GM21576 (cell line): ENCODE data around the gene UNC5B.
"Not testable (repeated sequence)": the region's sequence is repeated elsewhere in the genome, so short reads cannot be mapped to it uniquely, and the experiment has no call there.

Experiments used
- ATAC-seq: cut with Tn5 transposase; IDR thresholded peaks from one replicate; pipeline ENCODE4 v1.9.1; 2021; ENCODE audit warnings: mild to moderate bottlenecking, moderate library complexity; ENCODE audit not compliant: unreplicated experiment

The UNC5B gene

GRCh38 chr10:71209352-71209715, 3.0 kb upstream of the UNC5B start:
- no peak for ATAC-seq

DNA sequence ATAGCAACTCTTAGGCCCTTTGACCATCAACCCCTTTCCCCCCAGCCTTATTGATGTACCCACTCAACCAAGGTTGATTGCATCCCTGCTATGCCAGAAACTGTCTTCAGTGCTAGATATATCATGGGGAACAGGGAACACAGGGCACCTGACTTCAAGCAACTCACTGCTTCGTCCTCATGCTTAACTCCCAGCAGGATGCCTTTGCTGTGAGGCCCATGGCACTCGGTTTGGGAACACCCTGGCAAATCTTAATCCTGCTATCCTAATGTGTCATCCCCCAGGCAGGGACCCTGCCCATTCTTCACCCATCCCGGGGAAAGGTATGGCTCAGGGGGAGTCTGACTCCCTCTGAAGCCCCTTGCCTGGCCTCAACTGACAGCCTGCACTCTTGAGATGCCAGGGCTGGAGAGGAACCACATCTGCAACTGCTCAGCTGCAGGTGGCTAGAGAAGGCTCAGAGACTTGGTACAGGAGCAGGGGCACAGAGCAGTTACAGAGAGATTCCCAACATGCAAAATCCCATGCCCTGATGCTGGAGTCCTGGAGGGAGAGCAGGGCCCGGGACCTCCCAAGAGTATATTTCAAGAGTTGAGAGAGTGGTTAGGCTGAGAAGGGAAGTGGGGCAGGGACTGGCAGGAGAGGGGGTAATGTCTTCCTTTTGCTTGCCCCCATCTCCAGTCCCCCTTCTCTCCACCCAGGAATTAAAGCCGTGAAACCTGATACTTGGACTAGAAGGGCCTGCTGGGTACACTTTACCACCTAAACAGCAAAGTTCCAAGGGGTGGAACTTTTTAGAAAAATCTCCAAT, 2.4 kb upstream of the UNC5B start:
- no peak for ATAC-seq

GRCh38 chr10:71210542-71210871, 1.9 kb upstream of the UNC5B start:
- ATAC-seq, result no peak

GRCh38 chr10:71211053-71211452, 1.3 kb upstream of the UNC5B start:
- ATAC-seq, result no peak

DNA sequence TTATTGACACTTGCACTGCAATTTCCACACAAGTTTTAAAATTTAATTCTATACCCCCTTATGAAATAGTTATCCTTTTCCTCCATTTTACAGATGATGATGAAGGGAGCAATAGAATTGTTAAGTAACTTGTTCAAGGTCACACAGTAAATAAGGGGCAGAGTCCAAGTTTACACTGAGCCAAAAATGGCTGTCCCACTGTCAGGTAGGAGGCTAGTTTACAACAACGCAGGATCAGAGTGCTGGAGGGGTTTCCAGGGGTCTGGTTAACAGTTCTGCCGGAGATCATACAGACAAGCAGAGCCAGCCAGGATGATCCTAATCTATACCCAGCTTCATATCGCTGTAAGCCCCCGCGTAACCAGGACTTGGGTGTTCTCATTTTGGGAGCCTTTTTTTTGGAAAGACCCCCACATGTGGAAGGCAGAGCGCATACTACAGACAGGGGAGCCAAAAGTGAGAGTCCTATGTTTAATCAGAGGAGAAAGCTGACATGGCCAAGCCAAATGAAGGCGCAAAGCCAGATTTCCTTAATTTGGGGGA, 524 bp upstream of the UNC5B start:
- no peak for ATAC-seq

DNA sequence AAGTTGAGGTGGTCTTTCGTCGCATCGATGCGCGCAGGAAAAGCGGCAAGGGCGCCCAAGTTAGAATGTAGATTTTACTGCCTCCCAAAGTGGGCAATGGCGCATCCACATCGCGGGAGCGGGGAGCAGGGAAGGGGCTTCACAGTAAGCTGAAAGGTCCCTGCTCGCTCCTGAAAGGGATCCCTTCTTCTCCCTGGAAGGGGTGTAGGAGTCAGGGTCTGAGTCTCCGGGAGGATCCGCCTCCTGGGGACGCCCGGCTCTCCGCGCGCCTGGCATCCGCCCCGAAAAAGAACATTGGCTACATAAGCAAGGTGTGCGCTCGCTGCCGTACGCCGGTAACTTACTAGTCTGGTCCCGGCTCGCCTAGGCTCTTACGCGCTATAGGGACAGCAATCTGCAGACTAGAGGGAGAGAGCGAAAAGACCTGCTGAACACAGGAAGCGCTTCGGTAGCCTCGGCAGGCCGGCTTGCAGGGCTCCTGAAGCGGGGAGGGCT, 804 bp downstream of the UNC5B start:
- ATAC-seq, result no peak

DNA sequence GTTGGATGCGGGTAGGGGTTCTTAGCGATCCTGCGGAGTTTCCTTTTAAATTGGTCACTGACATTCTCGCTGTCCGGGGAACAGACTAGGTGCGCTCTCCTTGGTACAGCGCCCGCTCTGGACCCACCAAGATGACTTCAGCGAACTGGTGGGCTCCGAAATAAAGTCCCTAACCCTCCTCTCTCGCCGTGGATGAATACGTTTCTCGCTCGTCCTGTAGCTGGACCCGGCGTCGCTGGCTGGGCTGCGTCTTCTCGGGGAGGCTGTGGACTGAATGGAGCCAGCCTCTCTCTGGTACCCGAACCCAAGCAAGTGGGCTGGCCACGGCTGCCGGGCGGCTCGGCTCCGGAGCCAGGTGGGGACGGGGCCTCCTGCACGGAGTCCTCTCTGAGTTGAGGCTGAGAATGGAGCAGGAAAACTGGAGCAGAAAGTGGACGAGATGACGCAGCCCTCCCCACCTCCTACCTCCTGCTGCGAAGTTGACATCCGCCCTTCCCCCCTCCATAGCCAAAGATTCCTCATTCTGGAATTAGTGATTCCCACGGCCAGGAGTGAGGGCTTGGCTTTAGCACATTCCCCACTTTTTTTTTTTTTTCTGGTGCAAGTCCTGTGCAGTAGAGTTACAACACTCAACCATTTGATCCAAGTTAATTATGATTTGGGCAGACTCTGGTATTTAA, 1.5 kb downstream of the UNC5B start:
- ATAC-seq, result no peak

DNA sequence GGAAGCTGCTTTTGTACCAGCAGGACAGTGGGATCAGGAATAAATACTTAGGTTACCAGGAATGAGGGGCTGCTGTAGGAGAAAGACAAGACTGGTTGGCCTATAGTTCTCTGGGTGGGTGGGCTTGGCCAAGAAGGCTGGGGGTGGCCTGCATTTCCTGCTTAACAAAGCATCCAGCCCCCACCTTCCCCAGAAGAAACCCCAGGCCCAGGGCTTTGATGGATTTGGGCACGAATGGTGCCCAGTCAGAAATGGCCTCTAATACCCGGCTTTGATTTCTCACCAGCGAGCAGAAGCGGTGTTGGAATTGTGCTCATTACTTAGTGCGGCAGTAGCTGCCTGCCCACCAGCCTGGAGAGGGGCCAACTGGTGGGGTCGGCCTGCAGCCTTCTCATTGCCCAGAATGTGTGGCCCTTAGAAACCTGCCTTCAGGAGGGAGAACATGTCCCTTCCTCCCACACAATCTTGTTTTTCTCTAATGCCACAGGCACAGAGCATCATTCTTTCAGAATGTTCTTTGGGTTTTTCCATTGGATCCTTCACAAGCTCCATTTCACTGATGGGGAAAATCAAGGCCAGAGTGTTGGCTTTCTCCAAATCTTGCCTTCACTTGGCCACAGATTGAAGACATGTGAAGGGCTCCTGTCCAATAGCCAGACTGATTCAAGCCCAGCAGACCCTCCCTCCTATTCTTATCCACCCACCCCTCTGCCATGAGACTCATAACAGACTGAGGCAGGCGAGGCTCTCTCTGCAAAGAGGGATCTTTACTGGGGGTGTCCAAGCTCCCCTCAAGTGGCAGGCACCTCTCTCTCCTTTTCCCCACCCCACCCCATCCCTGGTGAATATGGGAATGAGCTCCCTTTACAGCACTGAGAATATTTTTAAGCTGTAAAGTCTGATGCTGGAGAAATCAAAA, 2.5 kb downstream of the UNC5B start:
- ATAC-seq, result no peak

- no peak for ATAC-seq
Observed at GRCh38 chr10:71216363-71216695, 4.0 kb downstream of the UNC5B start.

DNA sequence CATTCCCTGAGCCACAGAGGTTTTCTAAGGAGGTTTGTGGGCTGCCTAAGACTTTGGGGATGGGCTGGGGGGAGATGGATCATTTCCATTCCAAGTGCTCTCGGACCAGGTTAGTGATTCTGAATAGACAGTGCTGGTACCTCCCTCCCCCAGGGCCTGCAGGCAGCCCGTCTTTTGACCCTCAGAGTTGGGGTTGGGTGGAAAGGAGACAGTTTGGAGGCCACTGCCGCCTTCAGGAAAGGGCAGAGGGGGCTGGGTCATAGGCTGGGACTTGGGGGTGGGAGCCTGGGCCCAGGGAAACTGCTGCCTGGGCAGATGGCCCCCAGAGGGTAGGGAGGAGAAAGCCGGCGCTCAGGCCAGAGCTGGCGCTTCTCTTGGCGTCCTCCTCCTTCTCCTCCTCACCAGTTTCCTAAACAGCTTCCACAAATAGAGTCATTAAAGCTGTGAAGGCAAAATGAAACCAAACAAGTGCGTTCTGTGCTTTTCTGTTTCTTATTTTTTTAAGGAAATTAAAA, 4.4 kb downstream of the UNC5B start:
- ATAC-seq, result no peak

DNA sequence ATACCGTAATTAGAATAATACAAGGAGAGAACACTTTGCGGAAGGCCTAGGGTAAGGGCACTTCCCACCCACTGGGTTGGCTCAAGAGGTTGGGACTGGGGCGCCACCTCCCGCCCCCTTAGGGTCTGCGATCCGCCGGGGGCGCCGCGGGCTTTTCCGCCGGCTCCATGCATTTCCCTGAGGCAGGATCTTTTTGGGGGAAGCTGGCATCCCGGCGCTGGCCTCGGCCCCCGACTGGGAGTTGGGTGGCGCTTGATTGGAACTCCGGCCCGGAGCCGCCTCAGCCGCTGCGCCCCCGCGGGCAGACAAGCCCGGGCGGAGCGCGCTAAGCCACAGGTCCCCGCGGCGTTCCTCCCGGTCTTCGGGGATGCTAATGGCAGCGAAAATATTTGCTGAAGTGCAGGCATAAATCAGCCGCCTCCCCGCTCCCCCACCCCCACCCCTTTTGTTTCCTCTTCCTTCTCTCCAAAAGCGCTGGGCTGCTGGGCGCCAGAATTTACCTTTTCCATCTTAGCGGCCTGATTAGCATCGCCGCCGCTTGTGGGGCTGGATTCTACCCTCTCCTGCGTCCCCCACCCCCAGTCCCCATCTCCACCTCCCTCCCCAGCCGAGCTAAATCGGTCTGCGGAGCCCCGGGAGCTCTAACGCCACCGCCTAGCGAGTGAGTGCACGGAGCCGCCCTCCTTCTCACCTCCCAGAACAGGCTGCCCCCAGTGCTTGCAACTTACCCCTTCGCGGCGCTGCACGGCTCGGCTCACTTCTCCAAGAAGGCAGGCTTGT, 5.1 kb downstream of the UNC5B start:
- no peak for ATAC-seq

- ATAC-seq, result no peak
Observed at GRCh38 chr10:71218046-71218650, 5.8 kb downstream of the UNC5B start.

DNA sequence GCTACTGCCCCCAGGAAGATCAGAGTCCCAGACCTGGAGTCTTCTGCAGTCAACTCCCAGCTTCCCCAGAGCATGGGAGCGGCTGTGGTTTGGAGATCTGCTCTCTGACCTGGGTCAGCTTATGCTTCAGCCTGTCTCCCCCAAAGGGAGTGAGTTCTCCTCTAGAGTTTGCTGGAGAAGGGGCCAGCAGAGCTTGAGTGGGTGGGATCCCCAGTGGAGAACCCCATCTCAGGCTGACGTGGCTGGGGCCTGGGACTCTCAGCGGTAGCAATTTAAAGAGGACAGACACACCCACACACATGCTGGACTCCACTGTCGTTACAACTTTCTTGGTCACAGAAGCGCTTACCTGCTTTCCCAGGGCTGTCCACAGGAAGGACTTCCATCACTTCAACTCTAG, 6.3 kb downstream of the UNC5B start:
- ATAC-seq, result no peak

GRCh38 chr10:71219236-71219917, 7.0 kb downstream of the UNC5B start:
- ATAC-seq, result not testable (repeated sequence)

GRCh38 chr10:71219918-71220688, 7.7 kb downstream of the UNC5B start:
- ATAC-seq, result no peak

- no peak for ATAC-seq
Observed at GRCh38 chr10:71220689-71221540, 8.5 kb downstream of the UNC5B start.

GRCh38 chr10:71221586-71222202, 9.3 kb downstream of the UNC5B start:
- no peak for ATAC-seq
